Measurements from ENCODE around the gene KLK14. TPM values are rescaled to one million over a fixed set of nuclear protein-coding genes. Genes with fewer than 3 reads are reported as not detected.

The KLK14 gene
- polyA plus RNA-seq, 2 of the 4 experiments (the other 2 are of a cell fraction) = 0.14 to 0.44 TPM

GRCh38 chr19:51124729-51125128 lies 42.0 kb upstream of the KLK14 start, which contains the start of gene SIGLEC9:
Gene SIGLEC9, plus strand, starts transcription at chr19:51124906. Its CDS starts 69 bp downstream, at chr19:51124975.
- FAIRE-seq = no peak
- Histone ChIP-seq H3K4me1 (no peaks in the 10 kb centered on the region), H3K27ac (no peak within 1 kb of the TSS), H3K9me3 (no peaks in the 10 kb centered on the region), H3K4me3 (no peak within 1 kb of the TSS), H3K4me2 (no peak within 1 kb of the TSS)
- POLR2A ChIA-PET = no interaction called here
- no peak for ATAC-seq
- CTCF ChIA-PET = no interaction called here
- TF ChIP-seq KDM1A (IDR thresholded peaks at IDR 0.05; ENCODE audit: low read depth) (no peak), MAFK (IDR thresholded peaks at IDR 0.05; ENCODE audit: partially characterized antibody) (peak; percentile 91)
- no peak for DNase-seq (ENCODE audit: low read depth in 1 of 2, low spot score in 1 of 2)
- 68% methylated on average over 14 of the region's 14 CpGs for WGBS (ENCODE audit: missing lambda C conversion rate)

- no peak for TF ChIP-seq KDM5A (IDR thresholded peaks at IDR 0.05)
- TF ChIP-seq HOXA7 (CRISPR knock-in tag; IDR thresholded peaks at IDR 0.05) = no peak
- no peak for TF ChIP-seq NR3C1 (IDR thresholded peaks at IDR 0.05)
- TF ChIP-seq HEYL (CRISPR knock-in tag; IDR thresholded peaks at IDR 0.05) = no peak
- TF ChIP-seq EP300 (IDR thresholded peaks at IDR 0.05) = no peak
- no peak for TF ChIP-seq BHLHE40 (IDR thresholded peaks at IDR 0.05; ENCODE audit: low read depth, low read length)
- TF ChIP-seq ZC3H11A (IDR thresholded peaks at IDR 0.05) = no peak
- no peak for TF ChIP-seq FOXS1 (CRISPR knock-in tag; IDR thresholded peaks at IDR 0.05)
- no peak for TF ChIP-seq FOSB (CRISPR knock-in tag; IDR thresholded peaks at IDR 0.05)
- TF ChIP-seq, protein P1, sequence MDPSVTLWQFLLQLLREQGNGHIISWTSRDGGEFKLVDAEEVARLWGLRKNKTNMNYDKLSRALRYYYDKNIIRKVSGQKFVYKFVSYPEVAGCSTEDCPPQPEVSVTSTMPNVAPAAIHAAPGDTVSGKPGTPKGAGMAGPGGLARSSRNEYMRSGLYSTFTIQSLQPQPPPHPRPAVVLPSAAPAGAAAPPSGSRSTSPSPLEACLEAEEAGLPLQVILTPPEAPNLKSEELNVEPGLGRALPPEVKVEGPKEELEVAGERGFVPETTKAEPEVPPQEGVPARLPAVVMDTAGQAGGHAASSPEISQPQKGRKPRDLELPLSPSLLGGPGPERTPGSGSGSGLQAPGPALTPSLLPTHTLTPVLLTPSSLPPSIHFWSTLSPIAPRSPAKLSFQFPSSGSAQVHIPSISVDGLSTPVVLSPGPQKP (IDR thresholded peaks at IDR 0.05; ENCODE audit: low read depth, low read length) = no peak
- no peak for TF ChIP-seq CEBPB (IDR thresholded peaks at IDR 0.05)
- TF ChIP-seq ZNF302 (CRISPR knock-in tag; IDR thresholded peaks at IDR 0.05) = no peak
- TF ChIP-seq ZSCAN20 (CRISPR knock-in tag; IDR thresholded peaks at IDR 0.05) = no peak
- no peak for TF ChIP-seq CBX8 (IDR thresholded peaks at IDR 0.05)
- CTCF ChIA-PET = no interaction called here
- Histone ChIP-seq H3K4me2 (no peak overlapping the region), H3K4me1 (no peaks in the 10 kb centered on the region), H3K27ac (no peak overlapping the region), H3K4me3 (no peak overlapping the region), H3K9me3 (no peaks in the 10 kb centered on the region)
- ATAC-seq (no peak), DNase-seq (ENCODE audit: low read depth in 1 of 2, low spot score in 1 of 2) (no peak), FAIRE-seq (no peak)
- WGBS (ENCODE audit: missing lambda C conversion rate) = 49% methylated on average over 7 of the region's 9 CpGs
- POLR2A ChIA-PET = no interaction called here
Observed at GRCh38 chr19:51124216-51124615, 41.5 kb upstream of the KLK14 start.

DNA sequence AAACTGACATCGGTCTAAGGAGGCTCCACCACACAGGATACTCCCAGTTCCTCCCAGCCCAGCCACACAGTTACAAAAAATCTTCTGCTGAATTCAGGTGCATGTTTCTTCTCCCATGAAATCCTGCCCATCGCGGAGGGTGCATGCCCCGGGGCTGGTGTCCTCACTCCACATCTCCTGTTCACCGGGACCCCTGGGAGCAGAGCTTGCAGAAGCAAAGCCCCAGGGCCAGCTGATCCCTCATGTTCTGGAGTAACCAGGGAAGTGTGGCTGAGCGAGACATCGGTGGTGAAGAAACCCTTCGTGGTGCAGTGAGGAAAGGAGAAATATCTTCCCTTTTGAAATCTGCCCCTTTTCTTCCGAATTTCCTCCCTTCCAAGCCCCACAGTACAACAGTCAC lies 41.1 kb upstream of the KLK14 start:
- Histone ChIP-seq H3K9me3 (no peaks in the 10 kb centered on the region), H3K4me1 (no peaks in the 10 kb centered on the region), H3K4me2 (no peak overlapping the region), H3K27ac (no peak overlapping the region), H3K4me3 (no peak overlapping the region)
- 57% methylated on average over 9 of the region's 9 CpGs for WGBS (ENCODE audit: missing lambda C conversion rate)
- CTCF ChIA-PET = no interaction called here
- TF ChIP-seq CHD2 (IDR thresholded peaks at IDR 0.05; ENCODE audit: low read length, partially characterized antibody) = no peak
- TF ChIP-seq, protein P2, sequence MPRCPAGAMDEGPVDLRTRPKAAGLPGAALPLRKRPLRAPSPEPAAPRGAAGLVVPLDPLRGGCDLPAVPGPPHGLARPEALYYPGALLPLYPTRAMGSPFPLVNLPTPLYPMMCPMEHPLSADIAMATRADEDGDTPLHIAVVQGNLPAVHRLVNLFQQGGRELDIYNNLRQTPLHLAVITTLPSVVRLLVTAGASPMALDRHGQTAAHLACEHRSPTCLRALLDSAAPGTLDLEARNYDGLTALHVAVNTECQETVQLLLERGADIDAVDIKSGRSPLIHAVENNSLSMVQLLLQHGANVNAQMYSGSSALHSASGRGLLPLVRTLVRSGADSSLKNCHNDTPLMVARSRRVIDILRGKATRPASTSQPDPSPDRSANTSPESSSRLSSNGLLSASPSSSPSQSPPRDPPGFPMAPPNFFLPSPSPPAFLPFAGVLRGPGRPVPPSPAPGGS (IDR thresholded peaks at IDR 0.05) = no peak
- no peak for TF ChIP-seq HDAC2 (IDR thresholded peaks at IDR 0.05)
- no peak for TF ChIP-seq TP53 (CRISPR knock-in tag; IDR thresholded peaks at IDR 0.05)
- TF ChIP-seq SREBF2 (IDR thresholded peaks at IDR 0.05) = no peak
- no peak for TF ChIP-seq CBX8 (IDR thresholded peaks at IDR 0.05)
- no peak for TF ChIP-seq PHF8 (IDR thresholded peaks at IDR 0.05; ENCODE audit: borderline replicate concordance, low read depth)
- no peak for TF ChIP-seq CHD4 (IDR thresholded peaks at IDR 0.05; ENCODE audit: borderline replicate concordance)
- TF ChIP-seq ESRRA (IDR thresholded peaks at IDR 0.05; ENCODE audit: borderline replicate concordance, low read length) = no peak
- no peak for TF ChIP-seq MAZ (IDR thresholded peaks at IDR 0.05; ENCODE audit: borderline replicate concordance, low read depth, low read length)
- TF ChIP-seq POLR2AphosphoS2 (conservative IDR thresholded peaks at IDR 0.05; ENCODE audit: low read length) = no peak
- no peak for TF ChIP-seq ZSCAN20 (CRISPR knock-in tag; IDR thresholded peaks at IDR 0.05)
- TF ChIP-seq EHF (CRISPR knock-in tag; IDR thresholded peaks at IDR 0.05) = no peak
- TF ChIP-seq NPAS2 (CRISPR knock-in tag; IDR thresholded peaks at IDR 0.05; ENCODE audit: borderline replicate concordance) = no peak
- no peak for TF ChIP-seq MYC (IDR thresholded peaks at IDR 0.05; ENCODE audit: borderline replicate concordance, low read length)
- ATAC-seq = no peak
- POLR2A ChIA-PET = no interaction called here
- no peak for FAIRE-seq
- DNase-seq (ENCODE audit: low read depth in 1 of 2, low spot score in 1 of 2) = no peak

Measured in A549 (cell line).